ENCODE data around the gene RBMX.

GRCh38 chrX:136880452-136881013 is at the start of gene RBMX:
- TF ChIP-seq MAFK (IDR thresholded peaks at IDR 0.05; ENCODE audit: partially characterized antibody) (no peak), CTCF (IDR thresholded peaks at IDR 0.05) (no peak), HMGXB4 (CRISPR knock-in tag; IDR thresholded peaks at IDR 0.05; ENCODE audit: borderline replicate concordance) (no peak), MAZ (IDR thresholded peaks at IDR 0.05; ENCODE audit: borderline replicate concordance, low read depth, low read length) (0 out of 2 replicates have a peak, but pooled peaks have one; percentile 53), MYC (IDR thresholded peaks at IDR 0.05; ENCODE audit: borderline replicate concordance, low read length) (no peak; the same call in 1 of the 2 replicates), POLR2A (IDR thresholded peaks at IDR 0.05; ENCODE audit: low read length) (peak; percentile 99)
- TF ChIP-seq, protein P1, sequence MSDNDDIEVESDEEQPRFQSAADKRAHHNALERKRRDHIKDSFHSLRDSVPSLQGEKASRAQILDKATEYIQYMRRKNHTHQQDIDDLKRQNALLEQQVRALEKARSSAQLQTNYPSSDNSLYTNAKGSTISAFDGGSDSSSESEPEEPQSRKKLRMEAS (IDR thresholded peaks at IDR 0.05) = peak; percentile 88

All from A549 (cell line).